GM20000 (cell line): ENCODE data around the gene PTH1R.

Source experiments
- DNase-seq: peaks from one replicate; pipeline ENCODE4 v3.0.0; 2012; ENCODE audit warnings: low spot score
- TF ChIP-seq, protein P1 (sequence below): IDR thresholded peaks from 2 replicates; pipeline ENCODE4 v1.5.1; 2012; ENCODE audit warnings: mild to moderate bottlenecking, control low read depth; ENCODE audit errors: extremely low read depth, missing control alignments

Gene PTH1R

DNA sequence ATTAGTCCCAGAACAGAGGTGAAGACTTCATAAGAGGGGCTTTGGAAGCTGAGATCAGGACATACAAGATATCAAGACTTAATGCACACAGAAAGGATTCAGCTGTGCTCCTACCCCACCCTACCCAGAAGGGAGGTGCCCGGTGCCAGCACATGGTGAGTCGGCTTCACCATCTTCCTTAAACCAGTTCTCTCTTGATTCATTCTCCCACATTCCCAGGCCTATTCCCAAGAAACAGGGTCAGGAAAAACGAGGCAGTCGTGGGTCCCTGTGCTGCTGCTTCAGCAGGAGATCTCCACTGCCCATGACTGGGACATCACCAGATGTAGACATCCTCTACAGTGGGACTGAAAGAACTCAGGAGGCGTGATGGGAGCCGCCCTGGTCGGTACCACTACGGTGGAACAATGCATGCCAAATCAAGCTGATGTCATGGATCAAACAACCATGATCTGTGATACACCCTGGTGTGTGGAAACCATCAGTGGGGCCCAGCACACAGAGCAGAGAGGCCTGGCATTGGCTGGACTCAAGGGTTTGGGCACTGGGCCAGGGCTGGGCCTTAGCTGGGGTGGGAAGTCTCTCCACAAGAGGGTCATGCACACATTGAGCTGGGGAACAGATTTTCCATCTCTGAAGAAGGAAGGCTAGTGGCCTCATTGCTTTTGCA lies 57.1 kb downstream of the PTH1R start:
- TF ChIP-seq, protein P1, sequence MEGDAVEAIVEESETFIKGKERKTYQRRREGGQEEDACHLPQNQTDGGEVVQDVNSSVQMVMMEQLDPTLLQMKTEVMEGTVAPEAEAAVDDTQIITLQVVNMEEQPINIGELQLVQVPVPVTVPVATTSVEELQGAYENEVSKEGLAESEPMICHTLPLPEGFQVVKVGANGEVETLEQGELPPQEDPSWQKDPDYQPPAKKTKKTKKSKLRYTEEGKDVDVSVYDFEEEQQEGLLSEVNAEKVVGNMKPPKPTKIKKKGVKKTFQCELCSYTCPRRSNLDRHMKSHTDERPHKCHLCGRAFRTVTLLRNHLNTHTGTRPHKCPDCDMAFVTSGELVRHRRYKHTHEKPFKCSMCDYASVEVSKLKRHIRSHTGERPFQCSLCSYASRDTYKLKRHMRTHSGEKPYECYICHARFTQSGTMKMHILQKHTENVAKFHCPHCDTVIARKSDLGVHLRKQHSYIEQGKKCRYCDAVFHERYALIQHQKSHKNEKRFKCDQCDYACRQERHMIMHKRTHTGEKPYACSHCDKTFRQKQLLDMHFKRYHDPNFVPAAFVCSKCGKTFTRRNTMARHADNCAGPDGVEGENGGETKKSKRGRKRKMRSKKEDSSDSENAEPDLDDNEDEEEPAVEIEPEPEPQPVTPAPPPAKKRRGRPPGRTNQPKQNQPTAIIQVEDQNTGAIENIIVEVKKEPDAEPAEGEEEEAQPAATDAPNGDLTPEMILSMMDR = no peak
- DNase-seq = no peak

GRCh38 chr3:46935168-46935858 lies 57.8 kb downstream of the PTH1R start:
- TF ChIP-seq, protein P1 = no peak
- no peak for DNase-seq

DNA sequence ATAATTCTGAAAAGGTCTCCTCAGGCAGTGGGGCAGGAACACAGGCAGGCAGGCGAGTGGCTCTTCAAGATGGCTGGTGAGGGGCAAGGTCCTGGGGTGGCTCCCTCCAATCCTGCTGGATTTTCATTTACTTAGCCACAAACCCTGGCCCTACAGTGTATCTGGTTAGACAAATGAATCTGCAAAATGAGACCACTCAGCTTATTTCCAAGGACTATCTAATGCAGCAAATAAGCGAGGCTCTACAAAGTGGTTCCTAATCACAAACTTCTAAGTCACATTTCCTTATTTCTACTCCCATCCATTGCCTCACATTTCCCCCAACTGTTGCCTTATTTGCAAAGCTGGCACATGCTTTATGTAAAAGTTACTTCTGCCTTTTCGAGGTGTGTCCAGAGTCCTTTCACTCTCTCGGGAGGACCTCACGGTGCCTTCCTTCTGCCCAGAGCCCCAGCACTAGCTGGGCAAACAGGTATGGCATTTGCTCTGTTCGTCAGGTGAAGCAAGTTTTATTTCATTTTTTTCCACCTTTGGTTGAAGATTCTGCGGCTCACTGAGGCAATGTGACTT lies 58.6 kb downstream of the PTH1R start:
- DNase-seq = no peak
- TF ChIP-seq, protein P1 = no peak

DNA sequence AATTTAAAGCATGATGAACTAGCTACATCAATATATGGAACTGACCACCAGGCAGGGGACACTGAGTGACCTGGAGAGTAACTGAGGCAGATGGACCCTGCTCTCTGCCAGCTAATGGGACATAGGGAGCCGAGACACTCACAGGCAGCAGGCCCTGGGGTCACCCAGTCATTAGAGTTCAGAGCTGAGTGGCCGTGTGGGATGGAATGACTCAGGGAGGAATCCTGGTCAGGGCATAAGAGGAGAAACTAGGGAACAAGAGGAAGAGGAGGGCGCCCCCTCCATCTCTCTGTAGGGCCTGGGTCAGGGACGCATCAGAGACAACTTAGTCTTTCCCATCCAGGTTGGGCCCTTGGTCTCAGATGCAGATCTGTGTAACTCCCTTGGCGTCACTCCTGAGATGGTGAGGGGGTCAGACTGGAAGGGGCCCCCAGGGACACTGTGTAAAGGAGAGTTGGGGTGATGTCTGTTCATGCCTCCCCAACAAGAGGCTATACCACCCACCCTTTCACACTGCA lies 59.3 kb downstream of the PTH1R start:
- TF ChIP-seq, protein P1 = no peak
- no peak for DNase-seq

GRCh38 chr3:46938118-46938517 lies 60.6 kb downstream of the PTH1R start:
- TF ChIP-seq, protein P1 = no peak
- no peak for DNase-seq

- no peak for DNase-seq
- TF ChIP-seq, protein P1 = no peak
Observed at GRCh38 chr3:46939578-46940445, 62.3 kb downstream of the PTH1R start.

DNA sequence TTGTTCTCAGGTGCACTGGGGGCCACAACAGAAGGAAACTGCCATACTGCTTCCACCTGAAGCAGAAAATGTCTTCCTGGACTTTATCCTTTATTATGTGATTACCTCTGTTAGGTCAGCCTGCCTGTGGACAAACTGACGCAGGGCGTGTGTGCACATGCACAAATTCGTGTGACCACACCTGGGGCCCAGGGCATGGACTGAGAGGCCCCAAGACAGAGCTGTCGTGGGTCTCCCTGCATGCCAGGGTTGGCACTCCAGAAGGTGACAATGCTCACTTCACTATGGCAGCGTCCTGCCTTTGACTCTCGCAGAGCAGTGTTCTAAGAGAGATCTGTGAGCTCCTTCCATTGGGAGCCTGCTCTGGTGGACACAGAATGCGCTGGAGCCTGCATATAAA lies 64.6 kb downstream of the PTH1R start:
- TF ChIP-seq, protein P1 = no peak
- DNase-seq = no peak
